Thyroid gland (tissue), 4 donors: ENCODE data around the gene CGB5.
"Not testable (repeated sequence)": the region's sequence is repeated elsewhere in the genome, so short reads cannot be mapped to it uniquely, and the experiment has no call there.

ENCODE experiments used
- CTCF ChIP-seq, 6 experiments: fragments of 200-600 bp in 3 of 6; fragments of 450-650 bp in 3 of 6; sonication (generic) in 3 of 6; IDR thresholded peaks; one replicate each; pipeline ENCODE4 v1.5.1; 2016 to 2019; ENCODE audit warnings: antibody characterized with exemption in 6 of 6, mild to moderate bottlenecking in 2 of 6, inconsistent platforms in 1 of 6, moderate library complexity in 1 of 6
- POLR2A ChIP-seq, 2 donors: fragments of 450-650 bp; IDR thresholded peaks; one replicate each; pipeline ENCODE4 v1.6.1; 2017; ENCODE audit warnings: antibody characterized with exemption in 2 of 2, mild to moderate bottlenecking in 2 of 2, moderate library complexity in 1 of 2

GRCh38 chr19:49042666-49043065 lies 982 bp upstream of the CGB5 start:
- TF ChIP-seq POLR2A, CTCF (IDR thresholded peaks at IDR 0.05): not testable (repeated sequence)
